Upper lobe of right lung (tissue), 1 donor: Measurements from ENCODE around the gene TTC28. TPM values are rescaled to one million over a fixed set of nuclear protein-coding genes. Genes with fewer than 3 reads are reported as not detected.
"Not testable (repeated sequence)": the region's sequence is repeated elsewhere in the genome, so short reads cannot be mapped to it uniquely, and the experiment has no call there.

ENCODE experiments used
- ATAC-seq: fragments of 200-7000 bp; cut with Tn5 transposase; one replicate; pipeline ENCODE4 v1.9.1; 2020; ENCODE audit warnings: mild to moderate bottlenecking, moderate library complexity
- DNase-seq: peaks from one replicate; pipeline ENCODE4 v3.0.0-alpha.2; 2020
- H3K27ac ChIP-seq: fragments of 200-600 bp; one replicate; pipeline ENCODE4 v1.8.0; 2022
- H3K27me3 ChIP-seq: fragments of 200-600 bp; one replicate; pipeline ENCODE4 v1.8.0; 2022; ENCODE audit warnings: mild to moderate bottlenecking
- H3K36me3 ChIP-seq: fragments of 200-600 bp; one replicate; pipeline ENCODE4 v1.8.0; 2022
- H3K4me1 ChIP-seq: fragments of 200-600 bp; one replicate; pipeline ENCODE4 v1.8.0; 2022
- H3K4me3 ChIP-seq: fragments of 200-600 bp; one replicate; pipeline ENCODE4 v1.8.0; 2022; ENCODE audit warnings: mild to moderate bottlenecking
- H3K9me3 ChIP-seq: fragments of 200-600 bp; one replicate; pipeline ENCODE4 v1.8.0; 2022
- intact Hi-C: fragments of 100-400 bp; cut with DNase I; formaldehyde crosslinking; loops from one replicate; pipeline ENCODE4 v1.11.0; 2022
- total RNA-seq: library from RNA; stranded (reverse); fragmentation: NEBNext Ultra II Directional; extraction: Animal tissue kit (Norgen Biotek cat#: 25700); gene quantifications from one replicate; pipeline ENCODE4 v1.2.1, GENCODE V29; 2021
- TF ChIP-seq, protein P1 (sequence below): fragments of 200-600 bp; IDR thresholded peaks from one replicate; pipeline ENCODE4 v1.8.0; 2022; ENCODE audit warnings: antibody characterized with exemption
- donor health status: DM: no; HTN: yes; CAD: no; lungs with severe emphysema.

TTC28 gene
- total RNA-seq, 1 donor from 2014 or later, result 48.7 TPM

DNA sequence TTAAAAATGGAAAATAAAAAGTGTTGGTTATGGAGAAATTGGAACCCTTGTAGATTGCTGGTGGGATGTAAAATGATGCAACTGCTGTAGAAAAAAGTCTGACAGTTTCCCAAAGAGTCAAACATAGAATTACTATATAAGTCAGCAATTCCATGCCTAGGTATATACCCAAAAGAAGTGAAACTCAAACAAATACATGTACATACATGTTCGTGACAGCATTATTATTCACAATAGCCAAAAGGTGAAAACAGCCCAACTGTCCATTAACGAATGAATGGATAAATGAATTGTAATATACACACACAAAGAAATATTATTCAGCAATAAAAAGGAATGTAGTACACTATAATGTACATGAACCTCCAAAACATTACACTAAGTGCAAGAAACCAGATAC lies 116.0 kb downstream of the TTC28 start:
- Histone ChIP-seq H3K4me3 (no peak overlapping the region), H3K4me1 (peaks cover 8% of the 10 kb centered on the region), H3K9me3 (no peaks in the 10 kb centered on the region), H3K36me3 (no peaks in the 10 kb centered on the region), H3K27ac (no peak overlapping the region), H3K27me3 (no peaks in the 10 kb centered on the region)
- intact Hi-C loops, result no loop called here
- no peak for DNase-seq
- TF ChIP-seq, protein P1, sequence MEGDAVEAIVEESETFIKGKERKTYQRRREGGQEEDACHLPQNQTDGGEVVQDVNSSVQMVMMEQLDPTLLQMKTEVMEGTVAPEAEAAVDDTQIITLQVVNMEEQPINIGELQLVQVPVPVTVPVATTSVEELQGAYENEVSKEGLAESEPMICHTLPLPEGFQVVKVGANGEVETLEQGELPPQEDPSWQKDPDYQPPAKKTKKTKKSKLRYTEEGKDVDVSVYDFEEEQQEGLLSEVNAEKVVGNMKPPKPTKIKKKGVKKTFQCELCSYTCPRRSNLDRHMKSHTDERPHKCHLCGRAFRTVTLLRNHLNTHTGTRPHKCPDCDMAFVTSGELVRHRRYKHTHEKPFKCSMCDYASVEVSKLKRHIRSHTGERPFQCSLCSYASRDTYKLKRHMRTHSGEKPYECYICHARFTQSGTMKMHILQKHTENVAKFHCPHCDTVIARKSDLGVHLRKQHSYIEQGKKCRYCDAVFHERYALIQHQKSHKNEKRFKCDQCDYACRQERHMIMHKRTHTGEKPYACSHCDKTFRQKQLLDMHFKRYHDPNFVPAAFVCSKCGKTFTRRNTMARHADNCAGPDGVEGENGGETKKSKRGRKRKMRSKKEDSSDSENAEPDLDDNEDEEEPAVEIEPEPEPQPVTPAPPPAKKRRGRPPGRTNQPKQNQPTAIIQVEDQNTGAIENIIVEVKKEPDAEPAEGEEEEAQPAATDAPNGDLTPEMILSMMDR, result no peak
- ATAC-seq, result no peak

DNA sequence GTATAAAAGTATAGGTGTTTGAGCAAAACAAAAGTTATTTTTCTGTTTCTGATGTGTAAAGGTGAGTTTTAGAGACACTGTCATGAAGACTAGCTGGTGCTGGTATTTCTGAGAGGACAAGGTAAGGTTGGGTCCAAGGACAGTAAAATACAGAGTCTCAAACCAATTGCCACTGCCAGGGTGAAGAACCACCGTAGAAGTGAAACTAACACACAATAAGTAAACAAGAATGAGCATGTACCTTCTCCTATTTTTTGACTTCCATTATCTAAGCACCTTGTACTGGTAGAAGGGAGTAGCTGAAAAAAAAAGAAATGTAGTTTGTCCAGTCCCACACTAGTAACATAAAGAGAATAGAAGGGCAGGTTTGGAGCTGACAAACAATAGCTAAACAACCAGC lies 117.3 kb downstream of the TTC28 start:
- Histone ChIP-seq H3K4me1 (peaks cover 8% of the 10 kb centered on the region), H3K9me3 (no peaks in the 10 kb centered on the region), H3K36me3 (no peaks in the 10 kb centered on the region), H3K4me3 (no peak overlapping the region), H3K27ac (no peak overlapping the region), H3K27me3 (no peaks in the 10 kb centered on the region)
- intact Hi-C loops, result no loop called here
- TF ChIP-seq, protein P1, result no peak
- no peak for DNase-seq
- ATAC-seq, result no peak

DNA sequence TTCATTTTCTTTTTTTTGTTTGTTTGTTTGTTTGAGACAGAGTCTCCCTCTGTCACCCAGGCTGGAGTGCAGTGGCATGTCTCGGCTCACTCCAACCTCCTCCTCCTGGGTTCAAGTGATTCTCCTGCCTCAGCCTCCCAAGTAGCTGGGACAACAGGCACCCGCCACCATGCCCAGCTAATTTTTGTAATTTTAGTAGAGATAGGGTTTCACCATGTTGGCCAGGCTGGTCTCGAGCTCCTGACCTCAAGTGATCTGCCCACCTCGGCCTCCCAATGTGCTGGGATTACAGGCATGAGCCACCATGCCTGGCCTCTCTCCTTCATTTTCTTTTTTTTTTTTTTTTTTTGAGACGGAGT lies 118.9 kb downstream of the TTC28 start:
- H3K9me3 ChIP-seq, DNase-seq, H3K4me3 ChIP-seq, H3K36me3 ChIP-seq, H3K27ac ChIP-seq, H3K27me3 ChIP-seq, ATAC-seq, H3K4me1 ChIP-seq, intact Hi-C loops: not testable (repeated sequence)

GRCh38 chr22:28560046-28560742 lies 119.4 kb downstream of the TTC28 start:
- ATAC-seq (no peak), DNase-seq (no peak)
- no peak overlapping the region for H3K27ac ChIP-seq
- peaks cover 8% of the 10 kb centered on the region for H3K4me1 ChIP-seq
- TF ChIP-seq, protein P1, result no peak
- H3K27me3 ChIP-seq, result no peaks in the 10 kb centered on the region
- intact Hi-C loops, result no loop called here
- no peaks in the 10 kb centered on the region for H3K9me3 ChIP-seq
- no peak overlapping the region for H3K4me3 ChIP-seq
- H3K36me3 ChIP-seq, result no peaks in the 10 kb centered on the region

- no peak for DNase-seq
- H3K4me3 ChIP-seq, result no peak overlapping the region
- no peaks in the 10 kb centered on the region for H3K27me3 ChIP-seq
- no peaks in the 10 kb centered on the region for H3K9me3 ChIP-seq
- H3K36me3 ChIP-seq, result no peaks in the 10 kb centered on the region
- ATAC-seq, result no peak
- peaks cover 8% of the 10 kb centered on the region for H3K4me1 ChIP-seq
- TF ChIP-seq, protein P1, result no peak
- intact Hi-C loops, result no loop called here
- no peak overlapping the region for H3K27ac ChIP-seq
These were observed 122.5 kb downstream of the TTC28 start for GRCh38 chr22:28557184-28557583.

- intact Hi-C loops, DNase-seq, H3K27me3 ChIP-seq, H3K9me3 ChIP-seq, H3K27ac ChIP-seq, ATAC-seq, H3K4me3 ChIP-seq, H3K36me3 ChIP-seq, H3K4me1 ChIP-seq: not testable (repeated sequence)
These were observed 126.4 kb downstream of the TTC28 start for GRCh38 chr22:28553108-28553866.
